Ramos (cell line): Measurements from ENCODE around the gene MAPK9.
"Not testable (repeated sequence)": the region's sequence is repeated elsewhere in the genome, so short reads cannot be mapped to it uniquely, and the experiment has no call there.

Experiments
- in situ Hi-C: fragments of 300-500 bp; cut with MboI; formaldehyde crosslinking; loops from one replicate; pipeline ENCODE4 v1.14.3; 2022; ENCODE audit warnings: low sequenced_read_pairs; ENCODE audit not compliant: unreplicated experiment

Gene MAPK9

DNA sequence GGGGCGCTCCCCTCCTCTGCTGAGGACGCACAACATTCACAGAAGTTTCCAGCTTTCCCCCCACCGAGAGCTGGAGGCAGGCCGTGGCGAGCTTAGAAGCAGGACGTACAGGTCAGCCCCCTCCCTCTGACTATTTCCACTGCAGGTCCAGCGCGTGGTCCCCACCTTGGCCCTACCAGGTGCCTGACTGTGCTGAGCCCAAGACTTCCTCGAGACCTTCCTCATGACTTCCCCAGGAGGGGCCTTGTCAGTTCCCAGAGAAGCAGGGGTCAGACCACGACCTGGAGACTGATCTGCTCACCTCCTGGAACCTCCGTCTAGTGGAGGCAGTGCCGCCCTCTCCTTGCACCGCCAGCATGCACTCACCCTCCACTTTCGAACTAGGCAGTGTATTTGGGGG lies 7.1 kb upstream of the MAPK9 start:
- in situ Hi-C loops = not testable (repeated sequence)

DNA sequence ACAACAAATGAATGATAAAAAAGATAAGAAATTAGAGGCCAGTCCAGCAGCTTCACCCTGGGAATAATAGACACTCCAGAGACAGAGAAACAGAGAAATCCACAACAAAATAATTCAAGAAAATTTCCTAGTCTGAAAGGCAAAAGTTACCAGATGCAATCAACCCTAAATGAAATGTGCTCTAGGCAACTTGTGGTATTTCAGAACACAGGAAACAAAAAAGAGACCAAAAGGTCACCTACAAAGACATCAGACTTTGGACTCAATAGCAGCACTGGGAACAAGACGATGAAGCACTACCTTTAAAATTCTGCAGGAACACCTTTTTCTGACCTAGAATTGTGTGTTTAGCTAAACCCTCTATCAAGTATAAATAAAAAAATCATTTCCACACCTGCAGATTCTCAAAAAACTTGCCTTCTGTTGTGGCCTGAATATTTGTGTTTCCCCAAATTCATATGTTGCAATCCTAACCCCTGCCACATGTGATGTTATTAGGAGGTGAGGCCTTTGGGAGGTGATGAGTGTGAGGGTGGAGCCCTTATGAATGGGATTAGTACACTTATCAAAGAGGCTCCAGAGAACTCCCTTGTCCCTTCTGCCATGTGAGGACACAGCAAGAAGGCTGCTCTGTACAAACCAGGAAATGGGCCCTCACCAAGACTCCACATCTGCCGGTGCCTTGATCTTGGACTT lies 5.9 kb upstream of the MAPK9 start:
- in situ Hi-C loops = no loop called here

DNA sequence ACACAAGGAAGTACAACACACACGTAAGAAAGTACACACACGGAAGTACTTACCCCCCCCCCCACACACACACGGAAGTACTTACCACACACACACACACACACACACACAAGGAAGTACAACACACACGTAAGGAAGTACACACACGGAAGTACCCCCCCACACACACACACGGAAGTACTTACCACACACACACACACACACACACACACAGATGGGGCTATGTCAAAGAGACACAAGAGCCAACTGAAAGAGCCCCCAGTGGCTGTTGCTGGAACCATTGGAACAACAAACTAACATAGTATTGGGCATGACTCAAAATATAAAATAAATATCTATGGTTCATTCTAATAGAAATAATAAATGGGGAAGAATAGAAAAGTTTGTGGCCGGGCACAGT lies 4.9 kb upstream of the MAPK9 start:
- in situ Hi-C loops = no loop called here

DNA sequence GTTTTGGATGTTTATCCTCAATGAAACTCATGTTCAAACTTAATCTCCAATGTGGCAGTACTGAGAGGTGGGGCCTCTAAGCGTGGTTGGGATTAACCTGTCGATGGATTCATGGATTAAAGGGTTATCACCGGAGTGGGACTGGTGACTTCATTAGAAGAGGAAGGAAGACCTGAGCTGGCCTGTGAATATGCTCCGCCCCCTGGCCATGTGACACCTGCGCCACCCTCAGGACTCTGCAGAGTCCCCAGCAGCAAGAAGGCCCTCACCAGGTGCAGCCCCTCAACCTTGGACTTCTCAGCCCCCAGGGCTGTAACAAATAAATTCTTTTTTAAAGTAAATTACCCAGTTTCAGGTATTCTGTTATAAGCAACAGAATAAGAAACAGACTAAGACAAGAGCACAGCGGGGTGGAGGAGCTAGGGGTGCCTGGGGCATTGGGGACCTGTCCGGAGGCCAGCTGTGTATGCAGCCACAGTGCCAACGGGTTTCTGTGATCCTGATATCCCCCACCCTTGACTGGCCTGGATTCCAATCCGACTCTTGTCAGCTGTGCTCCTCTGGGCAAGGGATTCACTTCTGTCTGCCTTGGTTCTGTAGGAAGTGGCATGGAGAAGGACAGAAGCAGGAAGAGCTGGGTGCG lies 3.2 kb upstream of the MAPK9 start:
- in situ Hi-C loops = no loop called here

DNA sequence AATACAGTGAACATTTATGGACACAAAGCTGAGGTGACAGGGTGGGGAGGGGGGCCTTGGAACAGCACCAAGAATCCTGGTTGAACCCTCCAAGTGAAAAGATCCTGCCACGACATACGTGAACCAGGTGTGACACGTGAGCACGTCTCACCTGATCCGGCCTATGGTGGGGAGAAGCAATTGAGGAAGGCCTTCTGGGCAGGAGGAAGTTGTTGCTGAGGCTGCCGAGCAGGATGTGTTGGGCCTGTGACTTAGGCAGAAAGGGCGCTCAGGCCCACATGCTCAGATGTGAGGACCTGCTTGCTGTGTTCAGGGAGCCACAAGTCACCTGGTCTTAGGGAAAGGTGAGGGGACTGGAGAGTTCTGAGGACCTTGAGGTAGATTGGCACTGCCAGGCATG lies 2.5 kb upstream of the MAPK9 start:
- in situ Hi-C loops = no loop called here

DNA sequence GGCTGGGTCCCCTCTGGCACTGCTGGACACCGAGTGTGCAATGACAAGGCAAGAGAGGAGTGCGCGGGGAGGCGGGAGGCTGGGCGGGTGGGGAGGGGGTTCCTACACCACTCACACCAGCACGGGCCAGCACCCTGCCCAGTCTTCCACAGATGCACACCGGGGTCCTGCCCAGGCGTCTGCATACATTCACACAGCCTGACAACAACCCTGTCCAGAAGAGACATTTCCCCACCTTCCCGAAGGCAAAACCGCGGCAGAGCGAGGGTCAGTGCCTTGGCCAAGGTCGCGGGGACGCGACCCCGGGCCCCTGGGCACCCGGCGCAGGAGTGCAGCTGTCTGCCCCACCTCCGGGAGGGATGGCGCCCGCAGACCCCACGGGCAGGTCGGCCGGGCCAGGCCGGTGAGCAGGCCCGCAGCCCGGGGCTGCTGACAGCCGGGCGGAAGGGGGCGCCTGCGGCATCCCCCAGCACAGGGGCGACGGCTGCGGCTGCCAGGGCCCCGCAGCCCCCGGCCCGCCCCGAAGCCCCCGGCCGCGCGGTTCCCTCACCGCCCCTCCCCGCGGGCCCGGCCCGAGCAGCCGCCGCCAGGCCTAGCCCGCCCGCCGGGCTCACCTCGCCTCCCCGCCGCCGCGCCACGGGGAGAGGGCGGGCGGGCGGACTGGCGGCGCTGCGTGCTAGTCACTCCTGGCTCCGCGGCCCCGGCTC lies 496 bp downstream of the MAPK9 start:
- in situ Hi-C loops = no loop called here

DNA sequence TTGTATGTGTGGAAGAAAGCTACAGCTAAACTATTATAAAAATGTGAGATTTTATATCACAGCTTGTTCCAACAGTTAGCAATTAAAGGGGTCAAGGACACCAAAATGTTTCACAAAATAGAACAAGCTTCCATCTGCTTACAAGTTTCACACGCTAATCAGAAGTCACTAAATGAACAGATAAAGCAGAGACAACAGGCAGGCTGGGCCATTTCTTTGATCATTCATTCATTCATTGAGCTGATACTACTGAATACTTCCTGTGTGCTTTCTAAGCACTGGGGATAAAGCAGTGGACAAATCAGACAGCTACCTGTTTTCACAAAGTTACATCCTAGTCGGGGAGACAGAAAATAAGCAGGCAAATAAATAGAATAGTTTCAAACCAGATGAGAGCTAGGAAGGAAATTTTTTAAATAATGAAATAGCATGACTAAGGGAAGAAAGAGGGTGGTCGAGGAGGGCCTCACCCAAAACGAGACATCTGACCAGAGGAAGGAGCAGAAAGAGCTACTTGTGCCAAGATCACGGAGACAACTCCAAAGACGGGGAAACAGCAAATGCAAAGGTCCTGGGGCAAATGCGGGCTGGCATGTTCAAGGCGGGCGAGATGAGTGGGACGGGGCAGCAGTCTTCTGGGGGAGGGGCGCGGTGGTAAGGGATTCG lies 1.2 kb downstream of the MAPK9 start:
- in situ Hi-C loops = no loop called here

DNA sequence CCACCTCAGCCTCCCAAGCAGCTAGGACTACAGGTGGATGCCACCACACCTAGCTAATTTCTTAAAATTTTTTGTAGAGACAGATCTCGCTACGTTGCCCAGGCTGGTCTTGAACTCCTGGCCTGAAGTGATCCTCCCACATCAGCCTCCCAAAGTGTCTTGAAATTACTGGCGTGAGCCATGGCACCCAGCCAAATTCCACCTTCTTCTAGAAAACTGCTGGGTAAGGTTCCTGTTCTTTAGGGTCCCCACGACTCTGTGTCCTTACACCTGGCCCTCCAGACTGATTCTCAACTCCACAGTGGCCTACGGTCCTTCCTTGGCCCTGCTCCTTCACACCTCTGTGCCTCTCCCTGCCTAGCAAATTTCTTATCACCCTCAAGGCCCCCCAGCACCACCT lies 1.9 kb downstream of the MAPK9 start:
- in situ Hi-C loops = no loop called here

DNA sequence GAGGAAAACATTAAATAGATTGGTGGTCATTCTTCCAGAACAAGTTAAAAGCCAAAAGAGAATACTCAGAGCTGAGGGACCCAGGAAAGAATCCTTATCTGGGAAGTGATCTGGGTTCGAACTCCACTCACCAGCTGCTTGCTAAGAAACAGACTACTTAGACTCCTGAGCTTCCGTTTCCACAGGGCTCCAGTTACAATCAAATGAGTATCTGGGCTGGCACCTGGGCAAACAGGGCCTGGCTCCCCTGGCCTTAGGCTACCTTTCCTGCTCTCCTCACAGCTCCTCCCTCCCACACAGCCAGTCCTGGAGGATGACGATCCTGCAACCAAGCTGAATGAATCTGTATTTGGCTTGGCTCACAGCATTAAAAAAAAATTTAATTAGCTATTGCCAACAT lies 2.5 kb downstream of the MAPK9 start:
- in situ Hi-C loops = no loop called here

DNA sequence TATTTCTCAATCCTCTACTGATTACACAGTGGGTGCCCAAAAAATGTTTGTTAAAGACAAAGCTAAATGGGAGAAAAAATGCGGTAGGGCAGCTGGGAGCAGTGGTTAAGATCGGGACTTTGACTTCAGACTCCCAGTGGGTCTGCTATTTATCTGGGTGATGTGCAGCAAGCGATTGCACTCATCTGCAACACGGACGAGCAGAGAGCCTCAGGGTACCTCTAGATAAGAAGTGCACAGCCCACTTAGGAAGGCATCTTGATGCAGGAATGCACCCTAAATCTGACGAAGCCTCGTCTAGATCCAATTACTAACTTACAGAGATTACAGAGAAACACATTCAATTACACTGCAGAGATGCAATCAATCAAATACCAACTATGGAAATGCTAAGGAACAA lies 4.0 kb downstream of the MAPK9 start:
- in situ Hi-C loops = no loop called here

DNA sequence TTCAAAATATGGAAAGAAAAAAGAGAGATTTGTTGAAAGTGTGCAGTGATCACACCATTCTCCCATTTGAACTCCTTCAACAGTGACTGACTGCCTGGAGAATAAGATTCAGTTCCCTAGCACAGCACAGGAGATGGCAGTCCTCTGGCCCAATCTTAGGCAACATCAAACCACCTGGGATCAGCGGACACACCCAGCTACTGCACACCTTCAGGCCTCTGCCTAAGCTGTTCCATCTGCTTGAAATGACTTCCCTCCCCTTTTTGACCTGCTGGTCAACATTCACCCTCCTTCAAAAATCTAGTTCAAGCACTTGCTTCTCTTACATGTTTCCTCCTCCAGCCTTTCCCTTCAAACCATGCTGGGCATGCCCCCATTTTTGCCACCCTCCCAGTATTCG lies 4.5 kb downstream of the MAPK9 start:
- in situ Hi-C loops = no loop called here

DNA sequence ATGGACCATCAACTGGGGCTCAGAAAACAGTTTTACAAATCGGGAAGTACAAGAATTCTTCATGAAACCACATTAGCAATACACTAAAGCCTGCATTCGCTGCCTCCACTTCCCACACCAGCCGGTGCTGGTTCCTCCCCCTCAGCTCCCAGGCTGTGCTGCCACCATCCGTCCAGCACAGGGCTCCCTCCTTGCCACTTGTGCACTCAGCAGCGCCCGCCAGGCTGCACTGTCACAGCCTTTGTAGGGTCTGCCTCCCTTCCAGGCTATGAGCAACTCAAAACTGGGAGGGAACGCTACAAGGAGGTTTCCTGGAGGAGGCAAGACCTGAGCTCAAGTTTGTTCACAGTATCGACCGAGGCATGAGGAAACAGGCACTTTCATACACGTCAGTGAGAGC lies 7.7 kb downstream of the MAPK9 start:
- in situ Hi-C loops = no loop called here

DNA sequence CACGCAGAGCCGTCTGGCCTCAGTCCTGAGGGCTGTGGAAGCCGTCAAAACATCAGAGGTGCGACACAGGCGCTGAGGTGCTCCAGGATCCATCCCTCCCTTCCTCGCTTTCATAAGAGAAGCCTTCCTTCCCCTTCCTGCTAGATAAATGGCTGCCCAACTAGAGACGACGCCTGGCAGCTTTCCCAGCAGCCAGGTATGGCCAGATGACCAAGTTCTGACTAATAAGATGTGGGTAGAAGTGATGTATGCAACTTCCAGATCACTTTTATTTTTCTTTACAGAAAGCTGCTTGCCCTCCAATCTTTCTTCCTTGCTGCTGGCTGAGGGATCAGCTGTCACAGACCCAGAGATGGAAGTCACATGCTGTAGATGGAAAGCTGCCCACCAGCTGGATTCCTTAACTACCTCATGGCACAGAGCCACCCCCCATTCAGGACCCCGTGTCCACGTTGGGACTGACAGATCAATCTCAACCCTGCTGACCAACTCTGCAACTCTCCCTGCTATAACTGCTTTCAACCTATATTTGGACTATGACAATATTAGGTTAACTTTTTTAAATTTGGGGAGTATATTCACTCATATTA lies 8.8 kb downstream of the MAPK9 start:
- in situ Hi-C loops = no loop called here

DNA sequence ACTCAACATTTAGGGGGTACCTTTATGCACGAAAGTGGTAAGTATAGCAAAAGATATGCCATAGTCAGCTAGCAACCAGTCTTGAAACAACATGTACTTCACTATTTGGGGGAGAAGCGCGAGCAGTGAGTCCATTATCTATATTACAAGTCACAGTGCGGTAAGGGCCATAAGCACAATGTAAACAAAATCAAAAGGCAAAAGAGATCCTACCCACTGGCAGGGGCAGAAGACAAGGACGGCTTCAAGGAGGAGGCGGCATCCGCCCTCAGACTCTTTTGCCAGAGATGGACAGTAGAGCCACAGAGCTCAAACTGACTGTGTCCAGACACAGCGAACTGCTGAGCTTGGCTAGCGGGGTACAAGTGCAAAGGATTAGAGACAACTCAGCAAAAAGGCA lies 9.6 kb downstream of the MAPK9 start:
- in situ Hi-C loops = no loop called here

DNA sequence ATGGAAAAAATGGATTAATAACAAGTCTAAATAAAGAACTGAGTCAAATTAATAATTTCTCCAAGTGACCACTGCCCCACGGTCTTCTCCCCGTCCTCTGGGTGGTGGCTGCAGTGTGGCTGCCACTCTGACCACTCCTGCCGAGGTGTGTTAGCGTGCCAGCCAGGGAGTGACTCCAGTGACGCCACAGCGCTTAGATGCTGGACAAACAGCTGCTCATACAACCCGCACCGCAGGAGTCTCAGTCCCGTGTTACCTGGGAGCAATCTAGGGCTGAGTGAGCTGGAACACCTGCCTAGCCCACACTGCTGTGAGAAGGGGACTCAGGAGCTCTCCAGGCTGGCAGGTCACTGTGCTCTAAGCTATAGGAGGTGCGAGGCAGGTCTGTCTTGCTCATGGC lies 10.2 kb downstream of the MAPK9 start:
- in situ Hi-C loops = no loop called here

DNA sequence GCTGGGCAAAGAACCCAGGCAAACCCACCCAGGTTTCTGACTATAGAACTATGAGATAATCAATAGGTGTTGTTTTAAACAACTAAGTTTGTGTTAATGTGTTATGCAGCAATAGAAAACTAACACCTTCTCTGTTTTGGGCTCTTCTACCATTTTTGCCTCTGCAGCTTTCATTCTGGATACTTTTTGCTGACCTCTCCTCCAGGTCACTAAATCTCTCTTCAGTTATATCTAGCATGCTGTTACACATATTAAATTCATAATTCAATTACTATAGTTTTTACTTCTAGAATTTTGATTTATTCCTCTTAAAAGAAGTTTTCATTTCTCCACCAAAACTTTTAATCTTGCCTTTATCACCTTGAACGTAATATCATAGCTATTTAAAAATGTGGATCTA lies 17.2 kb downstream of the MAPK9 start:
- in situ Hi-C loops = no loop called here

DNA sequence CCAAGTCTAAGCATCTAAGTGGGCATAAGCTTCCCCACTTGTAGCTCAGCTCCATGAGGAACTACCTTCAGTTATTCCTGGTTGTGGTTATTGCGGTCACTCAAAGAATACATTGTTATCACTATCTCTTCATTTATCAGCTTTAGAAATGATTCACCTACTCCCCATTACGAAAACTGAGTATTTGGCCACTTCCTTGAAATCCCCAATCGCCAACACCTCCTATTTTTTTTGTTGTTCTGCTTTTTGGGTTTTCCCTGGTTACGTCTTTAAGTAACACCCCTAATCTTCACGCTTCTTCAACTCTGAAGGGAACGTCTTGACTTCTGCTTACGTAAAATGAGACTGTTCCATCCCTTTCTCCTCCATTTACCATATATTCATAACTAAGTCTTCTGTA lies 20.7 kb downstream of the MAPK9 start:
- in situ Hi-C loops = no loop called here

DNA sequence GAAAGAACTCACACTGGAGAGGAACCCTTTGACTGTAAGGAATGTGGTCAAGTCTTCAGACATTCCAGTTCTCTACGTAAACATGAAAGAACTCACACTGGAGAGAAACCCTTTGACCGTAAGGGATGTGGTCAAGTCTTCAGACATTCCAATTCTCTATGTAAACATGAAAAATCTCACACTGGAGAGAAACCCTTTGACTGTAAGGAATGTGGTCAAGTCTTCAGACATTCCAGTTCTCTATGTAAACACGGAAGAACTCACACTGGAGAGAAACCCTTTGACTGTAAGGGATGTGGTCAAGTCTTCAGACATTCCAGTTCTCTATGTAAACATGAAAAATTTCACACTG lies 32.6 kb downstream of the MAPK9 start:
- in situ Hi-C loops = no loop called here

DNA sequence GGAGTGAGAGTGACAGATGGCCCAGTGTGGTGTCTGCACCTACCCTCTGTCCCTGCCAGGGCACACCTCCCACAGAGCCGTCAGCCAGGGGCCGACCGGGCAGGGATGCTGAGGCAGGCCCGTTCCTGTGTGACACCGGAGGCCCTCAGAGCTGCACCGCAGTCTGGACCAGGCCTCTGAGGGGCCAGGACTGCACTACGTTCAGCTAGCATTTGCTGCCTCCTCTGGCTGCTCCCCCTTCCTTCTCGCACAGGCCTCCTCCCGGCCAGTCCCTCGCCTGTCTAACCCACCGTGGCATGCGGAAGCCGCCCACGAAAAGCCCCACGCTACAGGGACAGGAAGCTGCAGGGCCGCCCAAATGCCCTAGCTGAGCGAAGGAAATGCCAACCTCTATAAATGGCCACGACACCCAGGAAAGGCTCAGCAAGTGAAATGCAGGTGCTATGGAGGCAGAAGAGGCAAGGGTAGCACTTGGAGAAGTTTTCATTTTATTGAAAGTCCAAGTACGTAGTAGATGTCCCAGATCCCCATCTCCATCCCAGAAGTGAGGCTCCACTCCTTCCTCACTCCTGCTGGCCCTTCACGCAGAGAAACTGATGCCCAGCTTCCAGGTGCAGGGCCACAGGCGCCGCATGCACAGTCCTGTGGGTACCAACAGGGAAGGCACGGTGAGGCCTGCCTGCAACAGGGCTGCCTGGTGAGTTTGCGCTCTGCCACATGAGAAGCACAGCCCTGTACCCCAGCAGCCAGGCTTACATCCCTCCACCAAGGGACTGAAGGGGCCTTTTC lies 38.7 kb downstream of the MAPK9 start:
- in situ Hi-C loops = no loop called here

DNA sequence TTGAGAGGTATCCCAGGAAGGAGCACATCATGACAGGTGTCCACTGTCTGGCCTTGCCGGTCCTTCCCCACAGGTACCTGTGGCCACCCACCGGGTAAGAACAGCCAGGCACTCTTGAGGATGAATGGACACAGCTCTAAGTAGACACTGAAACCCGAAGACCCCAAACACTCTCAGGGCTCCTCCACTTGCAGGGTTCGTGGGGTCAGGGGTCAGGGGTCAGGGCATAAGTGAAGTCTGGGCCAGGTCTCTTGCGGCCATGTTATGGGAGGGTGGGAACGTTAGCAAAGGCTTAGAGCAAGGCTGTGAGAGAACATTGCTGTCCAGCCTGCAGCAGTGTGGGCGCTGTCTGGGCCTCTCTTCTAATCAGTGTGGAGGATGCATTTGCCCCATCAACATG lies 40.0 kb downstream of the MAPK9 start:
- in situ Hi-C loops = no loop called here
